NCI-H2196 (cell line): ENCODE measurements around the gene ARMC9.

Experiments used
- DNase-seq: peaks from one replicate; lab custom pipeline; 2025; ENCODE audit not compliant: unreplicated experiment; lab: John Stamatoyannopoulos, UW

ARMC9 gene

GRCh38 chr2:231203087-231203486, 4.7 kb downstream of the ARMC9 start:
- DNase-seq: no peak

GRCh38 chr2:231204146-231204545, 5.7 kb downstream of the ARMC9 start:
- DNase-seq: no peak

- no peak for DNase-seq
Observed at GRCh38 chr2:231204581-231204980, 6.2 kb downstream of the ARMC9 start.

- DNase-seq: no peak
Observed at GRCh38 chr2:231207734-231208133, 9.3 kb downstream of the ARMC9 start.

- no peak for DNase-seq
Observed at GRCh38 chr2:231210782-231211181, 12.4 kb downstream of the ARMC9 start.

- DNase-seq: no peak
Observed at GRCh38 chr2:231211486-231211885, 13.1 kb downstream of the ARMC9 start.

- DNase-seq: no peak
Observed at GRCh38 chr2:231212329-231212845, 14.0 kb downstream of the ARMC9 start.

- DNase-seq: no peak
Observed at GRCh38 chr2:231213931-231214642, 15.7 kb downstream of the ARMC9 start.

GRCh38 chr2:231218366-231218765, 19.9 kb downstream of the ARMC9 start:
- DNase-seq: no peak

- no peak for DNase-seq
Observed at GRCh38 chr2:231219289-231219688, 20.9 kb downstream of the ARMC9 start.

- DNase-seq: no peak
Observed at GRCh38 chr2:231221761-231222160, 23.3 kb downstream of the ARMC9 start.

- DNase-seq: no peak
Observed at GRCh38 chr2:231222318-231223000, 24.0 kb downstream of the ARMC9 start.

- DNase-seq: no peak
Observed at GRCh38 chr2:231223001-231223375, 24.6 kb downstream of the ARMC9 start.

- DNase-seq: no peak
Observed at GRCh38 chr2:231223458-231223976, 25.1 kb downstream of the ARMC9 start.

- DNase-seq: peak; percentile 83
Observed at GRCh38 chr2:231227310-231228162, 29.1 kb downstream of the ARMC9 start.

- no peak for DNase-seq
Observed at GRCh38 chr2:231228223-231228622, 29.8 kb downstream of the ARMC9 start.

- DNase-seq: no peak
Observed at GRCh38 chr2:231228974-231229529, 30.6 kb downstream of the ARMC9 start.

- DNase-seq: no peak
Observed at GRCh38 chr2:231235217-231235616, 36.8 kb downstream of the ARMC9 start.

- no peak for DNase-seq
Observed at GRCh38 chr2:231238689-231239088, 40.3 kb downstream of the ARMC9 start.

- DNase-seq: no peak
Observed at GRCh38 chr2:231239751-231240150, 41.3 kb downstream of the ARMC9 start.
